Upper lobe of right lung (tissue), 1 donor: Measurements from ENCODE around the gene MSH4. TPM values are rescaled to one million over a fixed set of nuclear protein-coding genes. Genes with fewer than 3 reads are reported as not detected.

Experiments
- ATAC-seq: fragments of 200-7000 bp; cut with Tn5 transposase; one replicate; pipeline ENCODE4 v1.9.1; 2020; ENCODE audit warnings: mild to moderate bottlenecking, moderate library complexity
- DNase-seq: peaks from one replicate; pipeline ENCODE4 v3.0.0-alpha.2; 2020
- H3K27ac ChIP-seq: fragments of 200-600 bp; one replicate; pipeline ENCODE4 v1.8.0; 2022
- H3K27me3 ChIP-seq: fragments of 200-600 bp; one replicate; pipeline ENCODE4 v1.8.0; 2022; ENCODE audit warnings: mild to moderate bottlenecking
- H3K36me3 ChIP-seq: fragments of 200-600 bp; one replicate; pipeline ENCODE4 v1.8.0; 2022
- H3K4me1 ChIP-seq: fragments of 200-600 bp; one replicate; pipeline ENCODE4 v1.8.0; 2022
- H3K4me3 ChIP-seq: fragments of 200-600 bp; one replicate; pipeline ENCODE4 v1.8.0; 2022; ENCODE audit warnings: mild to moderate bottlenecking
- H3K9me3 ChIP-seq: fragments of 200-600 bp; one replicate; pipeline ENCODE4 v1.8.0; 2022
- intact Hi-C: fragments of 100-400 bp; cut with DNase I; formaldehyde crosslinking; loops from one replicate; pipeline ENCODE4 v1.11.0; 2022
- total RNA-seq: library from RNA; stranded (reverse); fragmentation: NEBNext Ultra II Directional; extraction: Animal tissue kit (Norgen Biotek cat#: 25700); gene quantifications from one replicate; pipeline ENCODE4 v1.2.1, GENCODE V29; 2021
- TF ChIP-seq, protein P1 (sequence below): fragments of 200-600 bp; IDR thresholded peaks from one replicate; pipeline ENCODE4 v1.8.0; 2022; ENCODE audit warnings: antibody characterized with exemption
- donor health status: DM: no; HTN: yes; CAD: no; lungs with severe emphysema.

MSH4 gene
- total RNA-seq, 1 donor from 2014 or later, result 0.96 TPM

GRCh38 chr1:75870951-75871350 is 74.3 kb downstream of the MSH4 start:
- Histone ChIP-seq H3K27me3 (no peaks in the 10 kb centered on the region), H3K27ac (no peak overlapping the region), H3K4me1 (no peaks in the 10 kb centered on the region), H3K4me3 (no peak overlapping the region), H3K9me3 (no peaks in the 10 kb centered on the region), H3K36me3 (no peaks in the 10 kb centered on the region)
- TF ChIP-seq, protein P1, sequence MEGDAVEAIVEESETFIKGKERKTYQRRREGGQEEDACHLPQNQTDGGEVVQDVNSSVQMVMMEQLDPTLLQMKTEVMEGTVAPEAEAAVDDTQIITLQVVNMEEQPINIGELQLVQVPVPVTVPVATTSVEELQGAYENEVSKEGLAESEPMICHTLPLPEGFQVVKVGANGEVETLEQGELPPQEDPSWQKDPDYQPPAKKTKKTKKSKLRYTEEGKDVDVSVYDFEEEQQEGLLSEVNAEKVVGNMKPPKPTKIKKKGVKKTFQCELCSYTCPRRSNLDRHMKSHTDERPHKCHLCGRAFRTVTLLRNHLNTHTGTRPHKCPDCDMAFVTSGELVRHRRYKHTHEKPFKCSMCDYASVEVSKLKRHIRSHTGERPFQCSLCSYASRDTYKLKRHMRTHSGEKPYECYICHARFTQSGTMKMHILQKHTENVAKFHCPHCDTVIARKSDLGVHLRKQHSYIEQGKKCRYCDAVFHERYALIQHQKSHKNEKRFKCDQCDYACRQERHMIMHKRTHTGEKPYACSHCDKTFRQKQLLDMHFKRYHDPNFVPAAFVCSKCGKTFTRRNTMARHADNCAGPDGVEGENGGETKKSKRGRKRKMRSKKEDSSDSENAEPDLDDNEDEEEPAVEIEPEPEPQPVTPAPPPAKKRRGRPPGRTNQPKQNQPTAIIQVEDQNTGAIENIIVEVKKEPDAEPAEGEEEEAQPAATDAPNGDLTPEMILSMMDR, result no peak
- no peak for DNase-seq
- intact Hi-C loops, result no loop called here
- ATAC-seq, result no peak

- no peaks in the 10 kb centered on the region for H3K9me3 ChIP-seq
- TF ChIP-seq, protein P1, result no peak
- no peaks in the 10 kb centered on the region for H3K4me1 ChIP-seq
- H3K27me3 ChIP-seq, result no peaks in the 10 kb centered on the region
- H3K27ac ChIP-seq, result no peak overlapping the region
- H3K4me3 ChIP-seq, result no peak overlapping the region
- ATAC-seq (no peak), DNase-seq (no peak)
- no peaks in the 10 kb centered on the region for H3K36me3 ChIP-seq
- intact Hi-C loops, result no loop called here
Observed at GRCh38 chr1:75879985-75880384, 83.3 kb downstream of the MSH4 start.

GRCh38 chr1:75884437-75884836 is 87.8 kb downstream of the MSH4 start:
- Histone ChIP-seq H3K27me3 (no peaks in the 10 kb centered on the region), H3K9me3 (no peaks in the 10 kb centered on the region), H3K4me1 (no peaks in the 10 kb centered on the region), H3K36me3 (no peaks in the 10 kb centered on the region), H3K4me3 (no peak overlapping the region), H3K27ac (no peak overlapping the region)
- ATAC-seq (no peak), DNase-seq (no peak)
- TF ChIP-seq, protein P1, result no peak
- intact Hi-C loops, result no loop called here

DNA sequence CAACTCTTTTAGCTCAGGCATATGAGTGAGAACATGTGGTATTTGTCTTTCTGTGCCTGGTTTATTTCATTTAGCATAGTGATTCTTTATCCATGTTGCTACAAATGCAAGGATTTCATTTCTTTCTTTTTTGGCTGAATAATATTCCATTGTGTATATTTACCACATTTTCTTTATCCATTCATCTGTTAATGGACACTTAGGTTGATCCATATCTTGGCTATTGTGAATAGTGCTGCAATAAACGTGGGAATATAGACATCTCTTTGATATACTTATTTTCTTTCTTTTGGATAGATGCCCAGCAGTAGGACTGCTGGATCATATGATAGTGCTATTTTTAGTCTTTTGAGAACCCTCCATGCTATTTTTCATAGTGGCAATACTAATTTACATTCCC is 104.7 kb downstream of the MSH4 start:
- Histone ChIP-seq H3K4me1 (no peaks in the 10 kb centered on the region), H3K4me3 (no peak overlapping the region), H3K36me3 (no peaks in the 10 kb centered on the region), H3K27ac (no peak overlapping the region), H3K9me3 (no peaks in the 10 kb centered on the region), H3K27me3 (no peaks in the 10 kb centered on the region)
- intact Hi-C loops, result no loop called here
- ATAC-seq (no peak), DNase-seq (no peak)
- TF ChIP-seq, protein P1, result no peak

DNA sequence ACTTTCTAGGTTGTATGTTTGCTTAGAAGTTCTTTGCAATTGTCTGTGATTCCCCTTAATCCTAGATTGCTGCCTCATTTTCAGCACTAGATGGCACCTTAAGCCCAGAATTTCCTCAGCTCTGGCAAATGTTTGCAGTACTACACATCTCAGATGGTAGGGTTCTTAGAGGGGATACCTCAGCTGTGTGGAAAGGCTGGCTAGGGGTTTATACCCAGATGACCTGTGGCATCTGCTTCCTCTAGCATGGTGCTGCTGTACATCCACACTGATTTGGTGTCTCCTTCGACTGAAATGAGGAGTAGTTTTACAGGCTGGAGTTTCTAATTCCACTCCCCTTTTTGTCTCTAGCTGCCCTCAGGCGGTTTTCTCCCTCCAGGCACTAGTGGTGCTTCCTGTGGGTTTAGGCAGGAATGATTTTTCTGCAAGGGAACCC is 112.1 kb downstream of the MSH4 start:
- TF ChIP-seq, protein P1, result no peak
- ATAC-seq, result no peak
- intact Hi-C loops, result no loop called here
- Histone ChIP-seq H3K27ac (no peak overlapping the region), H3K9me3 (peaks cover 9% of the 10 kb centered on the region), H3K27me3 (no peaks in the 10 kb centered on the region), H3K4me1 (no peaks in the 10 kb centered on the region), H3K36me3 (no peaks in the 10 kb centered on the region), H3K4me3 (no peak overlapping the region)
- no peak for DNase-seq

DNA sequence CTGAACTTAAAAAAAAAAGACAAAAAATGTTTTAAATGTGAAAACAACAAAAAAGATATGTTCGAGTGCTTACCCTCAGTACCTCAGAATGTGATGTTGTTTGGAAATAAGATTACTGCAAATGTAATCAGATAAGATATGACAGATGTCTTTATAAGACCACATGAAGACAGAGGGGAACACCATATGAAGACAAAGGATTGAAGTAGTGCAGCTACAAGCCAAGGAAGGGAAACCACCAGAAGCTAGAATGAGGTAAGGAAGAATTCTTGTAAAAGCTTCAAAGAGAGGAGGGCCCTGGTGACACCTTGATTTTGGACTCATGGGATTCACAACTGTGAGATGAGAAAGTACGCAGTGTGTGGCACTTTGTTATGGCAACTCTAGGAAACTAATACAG is 120.2 kb downstream of the MSH4 start:
- Histone ChIP-seq H3K4me1 (no peaks in the 10 kb centered on the region), H3K36me3 (no peaks in the 10 kb centered on the region), H3K4me3 (no peak overlapping the region), H3K9me3 (no peaks in the 10 kb centered on the region), H3K27me3 (no peaks in the 10 kb centered on the region), H3K27ac (no peak overlapping the region)
- ATAC-seq (no peak), DNase-seq (no peak)
- intact Hi-C loops, result no loop called here
- TF ChIP-seq, protein P1, result no peak
